ENCODE results near the gene PRRX2. TPM values are rescaled to one million over a fixed set of nuclear protein-coding genes. Genes with fewer than 3 reads are reported as not detected.

The PRRX2 gene
- total and polyA plus RNA-seq, 2 experiments from 2014 or later = 5.8 to 8.3 TPM

DNA sequence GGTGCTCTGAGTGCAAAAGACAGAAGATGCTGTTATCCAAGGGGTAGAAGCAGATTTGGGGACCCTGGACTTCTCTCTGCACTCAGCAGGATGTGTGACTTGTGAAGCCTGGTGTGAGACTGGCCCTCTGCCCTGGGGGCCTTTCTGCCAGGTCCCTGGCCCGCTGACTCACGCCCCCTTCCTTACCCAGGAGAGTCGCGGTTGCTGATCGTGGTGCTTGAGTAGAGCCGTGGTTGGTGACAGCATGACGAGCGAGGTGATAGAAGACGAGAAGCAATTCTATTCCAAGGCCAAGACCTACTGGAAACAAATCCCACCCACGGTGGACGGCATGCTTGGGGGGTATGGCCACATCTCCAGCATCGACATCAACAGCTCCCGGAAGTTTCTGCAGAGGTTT is 33.0 kb upstream of the PRRX2 start (continued):
- TF ChIP-seq STAT1 (IDR thresholded peaks at IDR 0.05; ENCODE audit: unreplicated experiment) (no peak), JUNB (IDR thresholded peaks at IDR 0.05; ENCODE audit: unreplicated experiment) (no peak), EZH2 (IDR thresholded peaks at IDR 0.05; ENCODE audit: low read depth, unreplicated experiment) (no peak), ZNF114 (CRISPR knock-in tag; IDR thresholded peaks at IDR 0.05) (no peak), CREB1 (CRISPR knock-in tag; IDR thresholded peaks at IDR 0.05; ENCODE audit: low read depth) (no peak), NANOG (IDR thresholded peaks at IDR 0.05; ENCODE audit: borderline replicate concordance) (no peak), POLR2AphosphoS5 (IDR thresholded peaks at IDR 0.05; ENCODE audit: low read depth) (no peak)
- TF ChIP-seq, protein P1, sequence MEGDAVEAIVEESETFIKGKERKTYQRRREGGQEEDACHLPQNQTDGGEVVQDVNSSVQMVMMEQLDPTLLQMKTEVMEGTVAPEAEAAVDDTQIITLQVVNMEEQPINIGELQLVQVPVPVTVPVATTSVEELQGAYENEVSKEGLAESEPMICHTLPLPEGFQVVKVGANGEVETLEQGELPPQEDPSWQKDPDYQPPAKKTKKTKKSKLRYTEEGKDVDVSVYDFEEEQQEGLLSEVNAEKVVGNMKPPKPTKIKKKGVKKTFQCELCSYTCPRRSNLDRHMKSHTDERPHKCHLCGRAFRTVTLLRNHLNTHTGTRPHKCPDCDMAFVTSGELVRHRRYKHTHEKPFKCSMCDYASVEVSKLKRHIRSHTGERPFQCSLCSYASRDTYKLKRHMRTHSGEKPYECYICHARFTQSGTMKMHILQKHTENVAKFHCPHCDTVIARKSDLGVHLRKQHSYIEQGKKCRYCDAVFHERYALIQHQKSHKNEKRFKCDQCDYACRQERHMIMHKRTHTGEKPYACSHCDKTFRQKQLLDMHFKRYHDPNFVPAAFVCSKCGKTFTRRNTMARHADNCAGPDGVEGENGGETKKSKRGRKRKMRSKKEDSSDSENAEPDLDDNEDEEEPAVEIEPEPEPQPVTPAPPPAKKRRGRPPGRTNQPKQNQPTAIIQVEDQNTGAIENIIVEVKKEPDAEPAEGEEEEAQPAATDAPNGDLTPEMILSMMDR (conservative IDR thresholded peaks at IDR 0.05; ENCODE audit: low read depth in 2 of 2) = no peak
- TF ChIP-seq, protein P2, sequence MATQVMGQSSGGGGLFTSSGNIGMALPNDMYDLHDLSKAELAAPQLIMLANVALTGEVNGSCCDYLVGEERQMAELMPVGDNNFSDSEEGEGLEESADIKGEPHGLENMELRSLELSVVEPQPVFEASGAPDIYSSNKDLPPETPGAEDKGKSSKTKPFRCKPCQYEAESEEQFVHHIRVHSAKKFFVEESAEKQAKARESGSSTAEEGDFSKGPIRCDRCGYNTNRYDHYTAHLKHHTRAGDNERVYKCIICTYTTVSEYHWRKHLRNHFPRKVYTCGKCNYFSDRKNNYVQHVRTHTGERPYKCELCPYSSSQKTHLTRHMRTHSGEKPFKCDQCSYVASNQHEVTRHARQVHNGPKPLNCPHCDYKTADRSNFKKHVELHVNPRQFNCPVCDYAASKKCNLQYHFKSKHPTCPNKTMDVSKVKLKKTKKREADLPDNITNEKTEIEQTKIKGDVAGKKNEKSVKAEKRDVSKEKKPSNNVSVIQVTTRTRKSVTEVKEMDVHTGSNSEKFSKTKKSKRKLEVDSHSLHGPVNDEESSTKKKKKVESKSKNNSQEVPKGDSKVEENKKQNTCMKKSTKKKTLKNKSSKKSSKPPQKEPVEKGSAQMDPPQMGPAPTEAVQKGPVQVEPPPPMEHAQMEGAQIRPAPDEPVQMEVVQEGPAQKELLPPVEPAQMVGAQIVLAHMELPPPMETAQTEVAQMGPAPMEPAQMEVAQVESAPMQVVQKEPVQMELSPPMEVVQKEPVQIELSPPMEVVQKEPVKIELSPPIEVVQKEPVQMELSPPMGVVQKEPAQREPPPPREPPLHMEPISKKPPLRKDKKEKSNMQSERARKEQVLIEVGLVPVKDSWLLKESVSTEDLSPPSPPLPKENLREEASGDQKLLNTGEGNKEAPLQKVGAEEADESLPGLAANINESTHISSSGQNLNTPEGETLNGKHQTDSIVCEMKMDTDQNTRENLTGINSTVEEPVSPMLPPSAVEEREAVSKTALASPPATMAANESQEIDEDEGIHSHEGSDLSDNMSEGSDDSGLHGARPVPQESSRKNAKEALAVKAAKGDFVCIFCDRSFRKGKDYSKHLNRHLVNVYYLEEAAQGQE (IDR thresholded peaks at IDR 0.05; ENCODE audit: unreplicated experiment) = no peak

DNA sequence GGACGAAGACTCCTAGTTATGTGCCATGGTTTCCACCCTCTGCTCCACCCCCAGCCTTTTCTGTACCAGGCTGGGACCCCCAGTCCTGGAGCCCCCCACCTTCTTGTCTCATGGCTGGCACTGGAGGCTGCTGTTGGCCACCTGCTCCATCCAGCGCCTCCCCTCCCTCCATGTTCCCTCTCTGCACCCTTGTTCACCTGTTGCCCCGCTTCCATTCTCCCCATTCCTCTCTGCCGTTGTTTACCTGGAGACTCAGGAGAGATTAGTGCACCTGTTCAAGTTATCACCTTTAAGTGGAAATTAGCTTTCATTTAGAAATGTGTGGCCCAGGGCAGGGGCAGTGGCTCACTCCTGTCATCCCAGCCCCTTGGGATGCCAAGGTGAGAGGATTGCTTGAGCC is 32.2 kb upstream of the PRRX2 start:
- Histone ChIP-seq H3K27ac (ENCODE audit: low read depth) (no peak overlapping the region), H3F3A (replicated peaks; ENCODE audit: low read depth) (peaks cover under 1% of the 10 kb centered on the region; the same call in 1 of the 2 replicates), H3K27me3 (ENCODE audit: insufficient read depth) (no peaks in the 10 kb centered on the region), H4K20me1 (replicated peaks; ENCODE audit: insufficient read depth) (peaks cover 64% of the 10 kb centered on the region), H3K4me2 (no peak overlapping the region), H2AFZ (no peak overlapping the region), H3K4me1 (ENCODE audit: insufficient read depth) (0 out of 2 replicates have a peak, but pooled peaks cover 2% of the 10 kb centered on the region), H3K36me3 (ENCODE audit: insufficient read depth) (no peaks in the 10 kb centered on the region; the same call in 1 of the 2 replicates), H3K79me2 (replicated peaks; ENCODE audit: insufficient read depth) (peaks cover 58% of the 10 kb centered on the region), H3K4me3 (no peak overlapping the region), H3K9me2 (ENCODE audit: insufficient read depth) (no peaks in the 10 kb centered on the region)
- H3K4me3 Mint-ChIP-seq = no peak overlapping the region
- no peaks in the 10 kb centered on the region for H3K9me3 Mint-ChIP-seq
- H3K27me3 Mint-ChIP-seq (ENCODE audit: insufficient read depth, low read depth, poor library complexity) = peaks cover 12% of the 10 kb centered on the region
- peaks cover 26% of the 10 kb centered on the region for H3K4me1 Mint-ChIP-seq
- DNase-seq (ENCODE audit: low spot score) (no peak), ATAC-seq (no peak)
- H3K36me3 Mint-ChIP-seq (ENCODE audit: low read depth) = peaks cover 52% of the 10 kb centered on the region
- H3K27ac Mint-ChIP-seq = no peak overlapping the region
- TF ChIP-seq, protein P3, sequence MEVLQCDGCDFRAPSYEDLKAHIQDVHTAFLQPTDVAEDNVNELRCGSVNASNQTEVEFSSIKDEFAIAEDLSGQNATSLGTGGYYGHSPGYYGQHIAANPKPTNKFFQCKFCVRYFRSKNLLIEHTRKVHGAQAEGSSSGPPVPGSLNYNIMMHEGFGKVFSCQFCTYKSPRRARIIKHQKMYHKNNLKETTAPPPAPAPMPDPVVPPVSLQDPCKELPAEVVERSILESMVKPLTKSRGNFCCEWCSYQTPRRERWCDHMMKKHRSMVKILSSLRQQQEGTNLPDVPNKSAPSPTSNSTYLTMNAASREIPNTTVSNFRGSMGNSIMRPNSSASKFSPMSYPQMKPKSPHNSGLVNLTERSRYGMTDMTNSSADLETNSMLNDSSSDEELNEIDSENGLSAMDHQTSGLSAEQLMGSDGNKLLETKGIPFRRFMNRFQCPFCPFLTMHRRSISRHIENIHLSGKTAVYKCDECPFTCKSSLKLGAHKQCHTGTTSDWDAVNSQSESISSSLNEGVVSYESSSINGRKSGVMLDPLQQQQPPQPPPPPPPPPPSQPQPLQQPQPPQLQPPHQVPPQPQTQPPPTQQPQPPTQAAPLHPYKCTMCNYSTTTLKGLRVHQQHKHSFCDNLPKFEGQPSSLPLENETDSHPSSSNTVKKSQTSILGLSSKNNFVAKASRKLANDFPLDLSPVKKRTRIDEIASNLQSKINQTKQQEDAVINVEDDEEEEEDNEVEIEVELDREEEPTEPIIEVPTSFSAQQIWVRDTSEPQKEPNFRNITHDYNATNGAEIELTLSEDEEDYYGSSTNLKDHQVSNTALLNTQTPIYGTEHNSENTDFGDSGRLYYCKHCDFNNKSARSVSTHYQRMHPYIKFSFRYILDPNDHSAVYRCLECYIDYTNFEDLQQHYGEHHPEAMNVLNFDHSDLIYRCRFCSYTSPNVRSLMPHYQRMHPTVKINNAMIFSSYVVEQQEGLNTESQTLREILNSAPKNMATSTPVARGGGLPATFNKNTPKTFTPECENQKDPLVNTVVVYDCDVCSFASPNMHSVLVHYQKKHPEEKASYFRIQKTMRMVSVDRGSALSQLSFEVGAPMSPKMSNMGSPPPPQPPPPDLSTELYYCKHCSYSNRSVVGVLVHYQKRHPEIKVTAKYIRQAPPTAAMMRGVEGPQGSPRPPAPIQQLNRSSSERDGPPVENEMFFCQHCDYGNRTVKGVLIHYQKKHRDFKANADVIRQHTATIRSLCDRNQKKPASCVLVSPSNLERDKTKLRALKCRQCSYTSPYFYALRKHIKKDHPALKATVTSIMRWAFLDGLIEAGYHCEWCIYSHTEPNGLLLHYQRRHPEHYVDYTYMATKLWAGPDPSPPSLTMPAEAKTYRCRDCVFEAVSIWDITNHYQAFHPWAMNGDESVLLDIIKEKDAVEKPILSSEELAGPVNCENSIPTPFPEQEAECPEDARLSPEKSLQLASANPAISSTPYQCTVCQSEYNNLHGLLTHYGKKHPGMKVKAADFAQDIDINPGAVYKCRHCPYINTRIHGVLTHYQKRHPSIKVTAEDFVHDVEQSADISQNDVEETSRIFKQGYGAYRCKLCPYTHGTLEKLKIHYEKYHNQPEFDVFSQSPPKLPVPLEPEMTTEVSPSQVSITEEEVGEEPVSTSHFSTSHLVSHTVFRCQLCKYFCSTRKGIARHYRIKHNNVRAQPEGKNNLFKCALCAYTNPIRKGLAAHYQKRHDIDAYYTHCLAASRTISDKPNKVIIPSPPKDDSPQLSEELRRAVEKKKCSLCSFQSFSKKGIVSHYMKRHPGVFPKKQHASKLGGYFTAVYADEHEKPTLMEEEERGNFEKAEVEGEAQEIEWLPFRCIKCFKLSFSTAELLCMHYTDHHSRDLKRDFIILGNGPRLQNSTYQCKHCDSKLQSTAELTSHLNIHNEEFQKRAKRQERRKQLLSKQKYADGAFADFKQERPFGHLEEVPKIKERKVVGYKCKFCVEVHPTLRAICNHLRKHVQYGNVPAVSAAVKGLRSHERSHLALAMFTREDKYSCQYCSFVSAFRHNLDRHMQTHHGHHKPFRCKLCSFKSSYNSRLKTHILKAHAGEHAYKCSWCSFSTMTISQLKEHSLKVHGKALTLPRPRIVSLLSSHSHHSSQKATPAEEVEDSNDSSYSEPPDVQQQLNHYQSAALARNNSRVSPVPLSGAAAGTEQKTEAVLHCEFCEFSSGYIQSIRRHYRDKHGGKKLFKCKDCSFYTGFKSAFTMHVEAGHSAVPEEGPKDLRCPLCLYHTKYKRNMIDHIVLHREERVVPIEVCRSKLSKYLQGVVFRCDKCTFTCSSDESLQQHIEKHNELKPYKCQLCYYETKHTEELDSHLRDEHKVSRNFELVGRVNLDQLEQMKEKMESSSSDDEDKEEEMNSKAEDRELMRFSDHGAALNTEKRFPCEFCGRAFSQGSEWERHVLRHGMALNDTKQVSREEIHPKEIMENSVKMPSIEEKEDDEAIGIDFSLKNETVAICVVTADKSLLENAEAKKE (CRISPR knock-in tag; IDR thresholded peaks at IDR 0.05) = no peak
- TF ChIP-seq, protein P1 (conservative IDR thresholded peaks at IDR 0.05; ENCODE audit: low read depth in 2 of 2) = no peak
- TF ChIP-seq, protein P4, sequence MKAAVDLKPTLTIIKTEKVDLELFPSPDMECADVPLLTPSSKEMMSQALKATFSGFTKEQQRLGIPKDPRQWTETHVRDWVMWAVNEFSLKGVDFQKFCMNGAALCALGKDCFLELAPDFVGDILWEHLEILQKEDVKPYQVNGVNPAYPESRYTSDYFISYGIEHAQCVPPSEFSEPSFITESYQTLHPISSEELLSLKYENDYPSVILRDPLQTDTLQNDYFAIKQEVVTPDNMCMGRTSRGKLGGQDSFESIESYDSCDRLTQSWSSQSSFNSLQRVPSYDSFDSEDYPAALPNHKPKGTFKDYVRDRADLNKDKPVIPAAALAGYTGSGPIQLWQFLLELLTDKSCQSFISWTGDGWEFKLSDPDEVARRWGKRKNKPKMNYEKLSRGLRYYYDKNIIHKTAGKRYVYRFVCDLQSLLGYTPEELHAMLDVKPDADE (IDR thresholded peaks at IDR 0.05) = no peak

Measured in GM23338 (cell line).